SK-N-MC (cell line): ENCODE results near the gene DIP2C.

Experiments
- EZH2 ChIP-seq: fragments of 200-600 bp; sonication (generic); IDR thresholded peaks from one replicate; pipeline ENCODE4 v1.6.1; 2017; ENCODE audit warnings: antibody characterized with exemption
- POLR2AphosphoS5 ChIP-seq: IDR thresholded peaks from 2 replicates; pipeline ENCODE4 v1.6.1; 2012; ENCODE audit warnings: mild to moderate bottlenecking, low read depth, low read length, borderline replicate concordance

DNA sequence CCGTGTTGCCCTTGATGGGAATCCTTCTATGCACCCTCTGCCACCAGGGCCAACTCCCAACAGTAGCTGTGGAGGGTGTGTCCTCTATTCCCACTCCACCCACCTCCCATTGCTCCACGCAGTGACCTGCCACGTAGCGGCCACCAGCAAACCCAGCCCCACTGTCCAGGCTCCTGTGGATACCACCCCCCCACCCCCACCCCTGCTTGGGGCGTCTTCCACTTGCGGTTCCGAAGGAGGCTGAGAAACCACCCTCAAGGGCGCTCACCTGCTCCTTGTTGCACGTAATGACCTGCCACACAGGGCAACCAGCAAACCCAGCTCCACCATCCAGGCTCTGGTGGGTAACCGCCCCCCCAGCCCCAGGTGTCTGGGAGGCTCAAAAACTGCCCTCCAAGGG lies 72.0 kb downstream of the DIP2C start:
- TF ChIP-seq POLR2AphosphoS5 (no peak), EZH2 (no peak)
